Sigmoid colon (tissue), 7 donors: Measurements from ENCODE around the gene EME2. TPM values are rescaled to one million over a fixed set of nuclear protein-coding genes. Genes with fewer than 3 reads are reported as not detected.

Experiments
- DNase-seq: peaks from one replicate; pipeline ENCODE4 v3.0.0-alpha.2; 2019
- H3K27ac ChIP-seq, 4 donors: fragments of 200-600 bp; sonication (generic); one replicate each; pipeline ENCODE4 v1.5.1; 2016 to 2019; ENCODE audit warnings: mild to moderate bottlenecking in 1 of 4
- H3K27me3 ChIP-seq, 3 donors: fragments of 200-600 bp; sonication (generic); one replicate each; pipeline ENCODE4 v1.5.1; 2019; ENCODE audit warnings: mild to moderate bottlenecking in 1 of 3
- H3K36me3 ChIP-seq, 4 donors: fragments of 200-600 bp; sonication (generic); one replicate each; pipeline ENCODE4 v1.5.1; 2016 to 2019
- H3K4me1 ChIP-seq, 4 donors: fragments of 200-600 bp; sonication (generic); one replicate each; pipeline ENCODE4 v1.5.1; 2017 to 2019
- H3K4me3 ChIP-seq, 4 donors: fragments of 200-600 bp; sonication (generic); one replicate each; pipeline ENCODE4 v1.5.1; 2017 to 2019; ENCODE audit warnings: mild to moderate bottlenecking in 2 of 4, moderate library complexity in 1 of 4
- H3K9me3 ChIP-seq, 4 donors: fragments of 200-600 bp in 3 of 4; sonication (generic) in 3 of 4; one replicate each; pipeline versions ENCODE4 v1.5.1 to v1.6.1; 2013 to 2019
- EP300 ChIP-seq, 4 donors: sonication (generic); formaldehyde crosslinking; IDR thresholded peaks; one replicate each; pipeline ENCODE4 v1.6.1; 2017; ENCODE audit warnings: antibody characterized with exemption in 4 of 4
- POLR2A ChIP-seq, 2 donors: fragments of 450-650 bp; IDR thresholded peaks; one replicate each; pipeline ENCODE4 v1.6.1; 2016; ENCODE audit warnings: antibody characterized with exemption in 2 of 2, mild to moderate bottlenecking in 2 of 2, moderate library complexity in 2 of 2
- POLR2AphosphoS5 ChIP-seq, 4 donors: sonication (generic); formaldehyde crosslinking; IDR thresholded peaks; one replicate each; pipeline ENCODE4 v1.6.1; 2017; ENCODE audit warnings: antibody characterized with exemption in 4 of 4
- WGBS, 2 donors: extraction: QIAGEN DNeasy Blood & Tissue Kit; methylation state at CpG; one replicate each; pipeline ENCODE4 v1.1.7; 2013; 5-methylcytosine and 5-hydroxymethylcytosine counted together
- intact Hi-C: fragments of 100-400 bp; cut with DNase I; formaldehyde crosslinking; loops from one replicate; pipeline ENCODE4 v1.15.1; 2023
- polyA plus RNA-seq, 3 donors: library from polyadenylated mRNA; stranded (reverse); fragments of 200-250 nt; gene quantifications; one replicate each; pipeline ENCODE4 v1.2.3, GENCODE V29; 2013
- total RNA-seq, 4 donors: library from RNA; depleted of rRNA; stranded (reverse); fragments of >200 nt; gene quantifications; one replicate each; pipeline ENCODE4 v1.1.0, GENCODE V29; 2016
- TF ChIP-seq, protein P1 (sequence below), 4 experiments: fragments of 450-650 bp in 3 of 4; fragments of 200-600 bp in 1 of 4; IDR thresholded peaks; one replicate each; pipeline ENCODE4 v1.5.1; 2016 to 2019; ENCODE audit warnings: antibody characterized with exemption in 4 of 4, mild to moderate bottlenecking in 3 of 4, moderate library complexity in 2 of 4
- donor health status: healthy with polysubstance abuse.
- donor health status: Bipolar disorder and iron deficiency.
- donor health status: healthy.

Gene EME2
- total and polyA plus RNA-seq, 7 donors: 1.8 to 17.1 (median 5.2) TPM

DNA sequence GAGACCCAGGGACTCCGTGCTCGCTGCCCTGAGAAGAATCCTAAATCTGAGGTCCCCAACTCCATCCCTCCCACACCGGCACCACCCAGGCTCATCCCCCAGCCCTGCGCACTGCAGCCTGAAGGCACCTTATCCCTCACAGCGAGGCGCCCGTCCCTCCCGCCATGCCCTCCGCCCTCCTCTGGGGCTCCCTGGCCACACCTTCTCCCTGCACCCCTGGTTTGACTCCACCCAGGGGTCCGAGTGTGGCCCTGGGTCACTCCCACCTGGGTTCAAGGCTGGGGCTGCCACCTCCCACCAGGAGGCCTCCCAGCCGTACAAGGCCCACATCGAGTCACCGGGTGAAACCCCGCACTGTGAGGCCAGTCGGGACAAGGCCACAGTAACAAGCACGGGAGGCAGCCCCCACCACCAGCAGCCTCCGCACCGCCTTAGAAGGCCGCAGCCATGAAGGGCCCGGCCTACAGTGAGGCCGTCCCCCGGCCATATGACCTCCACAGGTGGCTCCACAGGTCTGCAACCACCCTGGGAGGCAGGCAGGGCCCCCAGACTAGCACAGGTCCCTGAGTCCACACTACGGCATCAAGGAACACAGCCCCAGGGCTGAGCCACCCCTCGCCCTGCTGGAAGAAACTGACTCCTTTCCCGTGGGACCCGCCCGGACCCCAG, 45.7 kb downstream of the EME2 start:
- intact Hi-C loops: no loop called here
- Histone ChIP-seq H3K27ac (no peak overlapping the region), H3K9me3 (no peaks in the 10 kb centered on the region), H3K36me3 (peaks cover 42 to 92% (median 51%) of the 10 kb centered on the region in 4 donors), H3K4me3 (no peak overlapping the region), H3K4me1 (no peaks in the 10 kb centered on the region), H3K27me3 (no peaks in the 10 kb centered on the region)
- WGBS, 2 donors: 95 to 97% methylated on average over 27 of the region's 27 CpGs
- no peak for DNase-seq
- TF ChIP-seq EP300 (IDR thresholded peaks at IDR 0.05): no peak
- TF ChIP-seq POLR2A (IDR thresholded peaks at IDR 0.05): no peak
- TF ChIP-seq, protein P1, sequence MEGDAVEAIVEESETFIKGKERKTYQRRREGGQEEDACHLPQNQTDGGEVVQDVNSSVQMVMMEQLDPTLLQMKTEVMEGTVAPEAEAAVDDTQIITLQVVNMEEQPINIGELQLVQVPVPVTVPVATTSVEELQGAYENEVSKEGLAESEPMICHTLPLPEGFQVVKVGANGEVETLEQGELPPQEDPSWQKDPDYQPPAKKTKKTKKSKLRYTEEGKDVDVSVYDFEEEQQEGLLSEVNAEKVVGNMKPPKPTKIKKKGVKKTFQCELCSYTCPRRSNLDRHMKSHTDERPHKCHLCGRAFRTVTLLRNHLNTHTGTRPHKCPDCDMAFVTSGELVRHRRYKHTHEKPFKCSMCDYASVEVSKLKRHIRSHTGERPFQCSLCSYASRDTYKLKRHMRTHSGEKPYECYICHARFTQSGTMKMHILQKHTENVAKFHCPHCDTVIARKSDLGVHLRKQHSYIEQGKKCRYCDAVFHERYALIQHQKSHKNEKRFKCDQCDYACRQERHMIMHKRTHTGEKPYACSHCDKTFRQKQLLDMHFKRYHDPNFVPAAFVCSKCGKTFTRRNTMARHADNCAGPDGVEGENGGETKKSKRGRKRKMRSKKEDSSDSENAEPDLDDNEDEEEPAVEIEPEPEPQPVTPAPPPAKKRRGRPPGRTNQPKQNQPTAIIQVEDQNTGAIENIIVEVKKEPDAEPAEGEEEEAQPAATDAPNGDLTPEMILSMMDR (IDR thresholded peaks at IDR 0.05): no peak
- no peak for TF ChIP-seq POLR2AphosphoS5 (IDR thresholded peaks at IDR 0.05)

GRCh38 chr16:1818873-1819525, 46.4 kb downstream of the EME2 start:
- Histone ChIP-seq H3K9me3 (no peaks in the 10 kb centered on the region), H3K4me3 (no peak overlapping the region), H3K36me3 (peaks cover 42 to 89% (median 51%) of the 10 kb centered on the region in 4 donors), H3K27ac (no peak overlapping the region), H3K4me1 (peaks cover 0 to 5% (median 4%) of the 10 kb centered on the region in 4 donors), H3K27me3 (no peaks in the 10 kb centered on the region)
- DNase-seq: no peak
- 96 to 97% methylated on average over 35 of the region's 35 CpGs for WGBS, 2 donors
- intact Hi-C loops: no loop called here
- TF ChIP-seq EP300 (IDR thresholded peaks at IDR 0.05) (no peak), POLR2A (IDR thresholded peaks at IDR 0.05) (no peak), POLR2AphosphoS5 (IDR thresholded peaks at IDR 0.05) (no peak)
- TF ChIP-seq, protein P1 (IDR thresholded peaks at IDR 0.05): no peak

DNA sequence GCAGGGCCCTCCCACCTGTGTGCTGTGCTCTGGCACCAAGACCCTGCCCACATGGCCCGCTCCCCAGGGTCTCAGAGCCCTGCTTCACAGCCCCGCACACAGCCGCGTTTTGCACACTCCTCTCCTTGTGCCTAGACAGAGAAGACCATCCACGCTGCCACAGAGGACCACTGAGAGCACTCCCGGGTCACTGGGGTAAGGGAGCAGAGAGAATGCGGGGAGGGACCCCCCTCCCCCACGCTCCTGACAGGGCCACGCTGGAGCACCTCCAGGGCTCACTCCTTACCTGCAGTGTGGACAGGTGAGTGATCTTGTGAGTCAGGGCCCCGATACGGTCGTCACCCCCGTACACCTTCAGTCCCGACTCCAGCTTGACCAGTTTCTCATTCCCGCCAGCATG, 47.0 kb downstream of the EME2 start:
- DNase-seq: no peak
- Histone ChIP-seq H3K9me3 (no peaks in the 10 kb centered on the region), H3K4me3 (no peak overlapping the region), H3K36me3 (peaks cover 42 to 84% (median 51%) of the 10 kb centered on the region in 4 donors), H3K27me3 (no peaks in the 10 kb centered on the region), H3K4me1 (peaks cover 0 to 11% (median 9%) of the 10 kb centered on the region in 4 donors), H3K27ac (no peak overlapping the region)
- TF ChIP-seq POLR2AphosphoS5 (IDR thresholded peaks at IDR 0.05) (no peak), EP300 (IDR thresholded peaks at IDR 0.05) (no peak), POLR2A (IDR thresholded peaks at IDR 0.05) (no peak)
- TF ChIP-seq, protein P1 (IDR thresholded peaks at IDR 0.05): no peak
- WGBS, 2 donors: 95 to 97% methylated on average over 15 of the region's 15 CpGs
- intact Hi-C loops: no loop called here

GRCh38 chr16:1820096-1820945, 47.7 kb downstream of the EME2 start:
- whole genome bisulfite sequencing, 2 donors: 84 to 90% methylated on average over 25 of the region's 25 CpGs
- intact Hi-C loops: no loop called here
- H3K4me1 ChIP-seq: peaks cover 0 to 18% (median 16%) of the 10 kb centered on the region in 4 donors
- H3K9me3 ChIP-seq: no peaks in the 10 kb centered on the region
- H3K27ac ChIP-seq: no peak overlapping the region
- H3K4me3 ChIP-seq: no peak overlapping the region
- TF ChIP-seq POLR2A (IDR thresholded peaks at IDR 0.05): no peak
- TF ChIP-seq, protein P1 (IDR thresholded peaks at IDR 0.05): no peak
- no peak for TF ChIP-seq EP300 (IDR thresholded peaks at IDR 0.05)
- TF ChIP-seq POLR2AphosphoS5 (IDR thresholded peaks at IDR 0.05): no peak
- H3K36me3 ChIP-seq: peaks cover 38 to 77% (median 50%) of the 10 kb centered on the region in 4 donors
- no peak for DNase-seq
- no peaks in the 10 kb centered on the region for H3K27me3 ChIP-seq
